Measurements from ENCODE around the gene MARVELD2. TPM values are rescaled to one million over a fixed set of nuclear protein-coding genes. Genes with fewer than 3 reads are reported as not detected.
"Not testable (repeated sequence)": the region's sequence is repeated elsewhere in the genome, so short reads cannot be mapped to it uniquely, and the experiment has no call there.

The MARVELD2 gene
- total RNA-seq, 3 donors from 2014 or later = 22.9 to 63.1 (median 48.0) TPM

- TF ChIP-seq CTCF (IDR thresholded peaks at IDR 0.05) = no peak
- DNase-seq = no peak
- peak; percentile 60 for ATAC-seq
Observed at GRCh38 chr5:69444127-69444754, 29.3 kb downstream of the MARVELD2 start.

GRCh38 chr5:69449511-69449910 lies 34.6 kb downstream of the MARVELD2 start:
- ATAC-seq = no peak
- intact Hi-C loops (cut with DNase I, micrococcal nuclease) = no loop called here

More at GRCh38 chr5:69444127-69444754, 29.3 kb downstream of the MARVELD2 start:
- no peaks in the 10 kb centered on the region for H3K36me3 ChIP-seq (ENCODE audit: low read depth)
- no peak overlapping the region for H3K4me3 ChIP-seq
- H3K4me1 ChIP-seq (ENCODE audit: low read depth) = no peaks in the 10 kb centered on the region
- no peaks in the 10 kb centered on the region for H3K9me3 ChIP-seq
- intact Hi-C loops (cut with DNase I, micrococcal nuclease) = no loop called here

GRCh38 chr5:69450116-69450515 lies 35.2 kb downstream of the MARVELD2 start:
- Histone ChIP-seq H3K9me3 (no peaks in the 10 kb centered on the region), H3K36me3 (ENCODE audit: low read depth) (no peaks in the 10 kb centered on the region), H3K4me1 (ENCODE audit: low read depth) (peaks cover 4% of the 10 kb centered on the region), H3K4me3 (no peak overlapping the region)
- intact Hi-C loops (cut with DNase I, micrococcal nuclease) = no loop called here
- DNase-seq = no peak
- no peak for ATAC-seq
- TF ChIP-seq CTCF (IDR thresholded peaks at IDR 0.05) = no peak

More at GRCh38 chr5:69449511-69449910, 34.6 kb downstream of the MARVELD2 start:
- no peak for DNase-seq
- Histone ChIP-seq H3K36me3 (ENCODE audit: low read depth) (no peaks in the 10 kb centered on the region), H3K9me3 (no peaks in the 10 kb centered on the region), H3K4me3 (no peak overlapping the region), H3K4me1 (ENCODE audit: low read depth) (peaks cover 4% of the 10 kb centered on the region)
- TF ChIP-seq CTCF (IDR thresholded peaks at IDR 0.05) = no peak

- H3K4me1 ChIP-seq (ENCODE audit: low read depth); H3K9me3 ChIP-seq; H3K36me3 ChIP-seq (ENCODE audit: low read depth); H3K4me3 ChIP-seq; intact Hi-C loops (cut with DNase I, micrococcal nuclease); DNase-seq; ATAC-seq: not testable (repeated sequence)
Observed at GRCh38 chr5:69450527-69450926, 35.6 kb downstream of the MARVELD2 start.

- intact Hi-C loops (cut with DNase I, micrococcal nuclease) = no loop called here
- H3K4me3 ChIP-seq = no peak overlapping the region
- H3K4me1 ChIP-seq (ENCODE audit: low read depth) = peaks cover 4% of the 10 kb centered on the region
- DNase-seq (peak in 1 of 3 donors; percentile 54), ATAC-seq (peak; percentile 77)
- no peaks in the 10 kb centered on the region for H3K36me3 ChIP-seq (ENCODE audit: low read depth)
- no peaks in the 10 kb centered on the region for H3K9me3 ChIP-seq
- TF ChIP-seq CTCF (IDR thresholded peaks at IDR 0.05) = no peak
Observed at GRCh38 chr5:69451941-69452647, 37.2 kb downstream of the MARVELD2 start.

GRCh38 chr5:69453487-69453886 lies 38.6 kb downstream of the MARVELD2 start:
- ATAC-seq; intact Hi-C loops (cut with DNase I, micrococcal nuclease): not testable (repeated sequence)

More at GRCh38 chr5:69453487-69453886, 38.6 kb downstream of the MARVELD2 start:
- H3K9me3 ChIP-seq; H3K36me3 ChIP-seq (ENCODE audit: low read depth); H3K4me3 ChIP-seq; H3K4me1 ChIP-seq (ENCODE audit: low read depth): not testable (repeated sequence)
- peak in 1 of 3 donors; percentile 9 for DNase-seq
